ENCODE data around the gene HECTD1.

DNA sequence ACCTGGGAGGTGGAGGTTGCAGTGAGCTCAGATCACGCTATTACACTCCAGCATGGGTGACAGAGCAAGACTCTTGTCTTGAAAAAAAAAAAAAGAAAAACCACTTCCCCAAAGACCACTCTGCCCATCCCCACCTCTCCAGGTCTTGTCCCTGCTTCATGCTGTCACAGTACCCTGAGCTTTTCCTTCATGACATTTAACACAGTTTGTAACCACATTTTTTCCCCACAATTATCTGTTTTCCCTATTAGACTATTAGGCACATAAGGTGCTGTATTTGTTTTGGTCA is 6.9 kb downstream of the HECTD1 start:
- TF ChIP-seq ZNF223 (tag by site-specific recombination; IDR thresholded peaks at IDR 0.05), result no peak
- TF ChIP-seq ZNF324 (tag by site-specific recombination; IDR thresholded peaks at IDR 0.05), result no peak
- no peak for TF ChIP-seq CTCF (tag by site-specific recombination; IDR thresholded peaks at IDR 0.05)
